Activated CD4-positive, alpha-beta T cell treated with anti-CD3 and anti-CD28 coated beads for 4 hours (primary cell): ENCODE data around the gene ZNF282.
A peak's percentile ranks its signal among the peaks of the same experiment; 100 is the strongest.

Source experiments
- DNase-seq, 2 donors: peaks; one replicate each; pipeline ENCODE4 v3.0.0-alpha.2; 2020

The ZNF282 gene

DNA sequence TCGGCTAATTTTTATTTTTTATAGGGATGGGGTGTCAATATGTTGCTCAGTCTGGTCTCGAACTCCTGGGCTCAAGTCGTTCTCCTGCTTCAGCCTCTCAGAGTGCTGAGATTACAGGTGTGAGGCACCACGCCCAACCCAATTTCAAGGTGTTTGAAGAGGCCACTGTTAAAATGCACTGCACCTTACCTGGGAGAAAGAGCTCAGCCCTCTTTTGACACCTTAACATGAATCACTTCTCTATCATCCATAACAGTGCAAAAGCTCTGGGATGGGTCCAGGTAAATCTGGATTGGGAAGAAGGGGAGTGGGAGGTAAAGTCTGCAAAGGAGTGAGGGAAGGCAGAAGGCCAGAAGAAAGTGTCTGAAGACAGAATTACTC is 557 bp upstream of the ZNF282 start:
- no peak for DNase-seq

DNA sequence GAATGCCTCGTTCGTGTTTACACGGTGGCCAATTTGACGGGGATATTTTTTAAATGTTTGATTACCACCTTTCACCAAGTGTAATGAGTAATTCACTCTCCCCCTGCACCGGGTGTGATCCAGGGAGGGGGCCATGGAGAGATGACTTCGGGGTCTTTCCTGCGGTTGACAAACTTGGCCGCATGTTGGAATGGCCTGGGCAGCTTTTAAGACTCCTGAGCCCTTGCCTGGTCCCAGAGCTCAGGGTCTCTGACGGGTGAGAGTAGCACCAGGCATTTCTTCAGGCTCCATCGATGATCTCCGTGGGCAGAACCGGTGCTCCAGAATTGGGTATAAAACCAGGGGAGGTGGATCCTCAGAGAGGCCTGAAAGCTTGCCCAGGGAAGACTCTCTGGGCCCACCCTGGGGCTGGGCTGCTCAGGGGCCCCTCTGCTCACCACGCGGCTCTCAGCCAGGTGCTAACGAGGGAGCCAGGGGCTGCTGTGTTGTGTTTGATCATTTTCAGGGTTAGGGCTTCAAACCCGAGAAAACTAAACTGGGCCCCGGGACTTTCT is 882 bp downstream of the ZNF282 start:
- peak in 1 of 2 donors; percentile 19 for DNase-seq

DNA sequence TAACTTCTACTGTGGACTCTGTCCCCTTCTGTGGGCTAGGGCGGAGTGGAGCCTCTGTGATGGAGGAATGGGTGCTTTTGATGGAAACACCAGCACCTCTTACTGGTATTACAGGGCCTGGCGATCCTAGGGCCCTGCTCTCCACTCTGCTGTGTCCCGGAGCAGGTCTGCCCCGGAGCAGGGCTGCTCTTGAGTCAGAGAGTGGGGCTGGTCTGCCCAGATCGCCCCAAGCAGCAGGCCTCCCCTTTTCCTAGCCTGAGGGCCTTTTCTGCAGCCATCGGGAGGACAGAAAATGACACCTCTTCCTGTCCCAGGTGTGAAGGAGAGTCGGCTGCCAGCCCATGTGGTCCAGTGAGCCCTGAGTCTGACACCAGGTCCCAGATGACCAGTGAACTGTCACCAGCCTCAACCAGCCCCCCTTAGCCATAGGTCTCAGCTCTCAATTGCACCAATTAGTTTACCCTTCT is 1.4 kb downstream of the ZNF282 start:
- DNase-seq: peak in 1 of 2 donors; percentile 5

DNA sequence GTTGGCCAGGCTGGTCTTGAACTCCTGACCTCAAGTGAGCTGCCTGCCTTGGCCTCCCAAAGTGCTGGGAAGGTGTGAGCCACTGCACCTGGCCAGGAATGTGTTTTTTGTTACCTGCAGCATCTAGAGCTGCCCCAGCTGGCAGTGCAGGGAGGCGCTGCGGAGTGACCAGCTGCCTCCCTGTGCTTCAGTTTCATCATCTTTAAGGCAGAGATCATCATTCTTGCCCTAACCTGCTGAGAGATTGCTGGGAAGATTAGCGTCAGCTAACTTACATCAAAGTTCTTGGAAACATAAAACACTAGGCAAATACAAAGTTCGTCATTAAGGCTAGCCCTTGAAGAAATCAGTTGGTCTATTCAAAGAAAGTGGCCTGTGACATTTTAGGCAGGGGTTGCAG is 2.3 kb downstream of the ZNF282 start:
- DNase-seq: no peak

DNA sequence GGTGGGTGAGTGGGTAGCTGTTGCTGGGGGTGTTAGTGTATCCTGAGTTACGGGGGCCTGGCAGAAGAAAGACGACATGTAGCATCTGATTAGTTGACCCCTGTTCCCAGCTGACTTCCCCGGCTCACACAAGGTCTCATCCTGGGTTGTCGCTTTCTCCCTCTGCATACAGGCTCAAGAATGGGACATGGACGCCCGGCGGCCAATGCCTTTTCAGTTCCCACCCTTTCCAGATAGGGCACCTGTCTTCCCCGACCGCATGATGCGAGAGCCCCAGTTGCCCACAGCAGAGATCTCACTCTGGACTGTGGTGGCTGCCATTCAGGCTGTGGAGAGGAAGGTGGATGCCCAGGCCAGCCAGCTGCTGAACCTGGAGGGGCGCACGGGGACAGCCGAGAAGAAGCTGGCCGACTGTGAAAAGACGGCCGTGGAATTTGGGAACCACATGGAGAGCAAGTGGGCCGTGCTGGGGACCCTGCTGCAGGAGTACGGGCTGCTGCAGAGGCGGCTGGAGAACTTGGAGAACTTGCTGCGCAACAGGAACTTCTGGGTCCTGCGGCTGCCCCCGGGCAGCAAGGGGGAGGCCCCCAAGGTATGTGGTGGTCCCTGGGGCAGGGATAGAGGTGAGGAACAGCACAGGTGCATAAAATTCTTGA is 2.9 kb downstream of the ZNF282 start:
- no peak for DNase-seq

DNA sequence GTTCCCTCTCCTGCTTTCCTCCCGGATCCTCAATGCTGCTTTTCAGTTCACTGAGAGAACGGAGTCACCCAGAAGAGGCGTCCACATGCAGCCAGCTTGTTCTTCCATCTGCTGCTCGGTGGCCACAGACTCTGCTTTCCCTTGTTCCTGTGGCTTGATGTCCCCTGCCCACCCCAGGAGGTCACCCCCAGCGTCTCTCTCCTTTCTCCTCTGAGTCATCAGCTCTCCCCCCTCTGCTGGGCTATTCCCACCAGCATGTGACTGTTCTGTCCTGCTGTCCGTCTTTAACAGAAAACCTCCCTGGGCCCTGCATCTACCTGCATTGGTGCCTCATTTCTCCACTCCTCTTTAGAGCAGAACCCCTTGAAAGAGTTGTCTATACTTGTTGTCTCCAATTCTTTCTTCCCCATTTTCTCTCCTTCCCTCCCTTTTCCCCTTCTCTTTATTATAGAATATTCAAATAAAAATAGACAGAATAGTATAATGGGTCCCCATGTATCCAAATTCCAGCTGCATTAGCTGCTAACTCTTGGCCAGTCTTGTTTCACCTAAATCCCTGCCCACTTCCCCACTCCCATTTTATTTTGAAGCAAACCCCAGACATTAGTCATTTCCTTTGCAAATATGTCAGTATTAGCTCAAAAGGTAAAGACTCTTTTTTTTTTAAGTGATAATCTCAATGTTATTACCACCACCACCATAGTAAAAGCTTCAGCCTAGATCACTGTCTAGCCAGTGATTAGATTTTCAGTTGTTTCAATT is 4.1 kb downstream of the ZNF282 start:
- no peak for DNase-seq

DNA sequence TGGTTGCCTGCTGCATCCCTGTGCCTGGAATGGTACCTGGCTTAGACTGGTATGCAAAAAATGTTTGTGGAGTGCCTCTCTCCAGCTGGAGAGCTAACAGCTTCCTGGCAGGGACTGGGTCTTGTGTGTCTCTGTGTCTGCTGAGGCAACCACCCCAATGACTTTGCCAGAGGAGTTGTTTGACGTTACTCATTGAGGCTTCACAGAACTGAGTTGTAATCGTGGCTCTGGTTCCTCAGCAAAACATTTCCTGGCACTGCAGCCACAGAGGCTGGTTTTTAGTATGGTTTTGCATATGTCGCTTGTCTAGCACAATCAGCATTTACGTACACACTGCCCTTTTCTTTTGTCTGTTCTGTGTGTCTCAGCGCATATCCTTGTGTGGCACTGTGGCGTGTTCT is 7.5 kb downstream of the ZNF282 start:
- DNase-seq: no peak

DNA sequence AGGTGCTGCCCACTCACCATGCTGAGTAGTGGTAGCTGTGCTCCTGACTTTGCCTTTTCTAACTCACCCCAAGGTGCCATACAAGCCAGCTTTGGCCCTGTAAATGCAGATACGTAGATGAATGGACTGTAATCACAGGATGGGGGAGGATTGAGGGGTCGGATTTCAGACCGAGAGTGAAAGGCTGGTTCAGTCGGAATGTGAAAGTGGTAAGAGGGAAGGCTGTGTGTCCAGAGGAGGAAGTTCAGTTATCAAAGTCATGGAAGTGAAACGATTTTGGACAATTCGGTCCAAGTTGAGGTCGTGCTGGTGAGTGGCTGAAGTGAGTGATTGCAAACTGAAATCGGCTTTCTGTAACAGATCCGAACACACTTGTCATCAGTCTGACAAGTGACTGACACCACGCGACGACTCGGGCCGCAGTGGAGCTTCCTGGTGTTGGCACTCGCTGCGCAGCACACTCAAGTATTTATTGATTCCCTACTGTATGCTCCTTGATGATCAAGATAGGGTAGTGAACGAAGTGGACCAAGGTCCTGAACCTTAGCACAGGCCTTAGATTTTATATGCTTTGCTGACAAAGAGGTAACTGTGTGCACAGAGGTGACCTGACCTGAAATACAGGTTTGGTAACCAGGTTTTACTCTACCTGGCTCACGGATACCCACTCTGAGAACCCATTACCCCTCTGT is 10.5 kb downstream of the ZNF282 start:
- DNase-seq: no peak

DNA sequence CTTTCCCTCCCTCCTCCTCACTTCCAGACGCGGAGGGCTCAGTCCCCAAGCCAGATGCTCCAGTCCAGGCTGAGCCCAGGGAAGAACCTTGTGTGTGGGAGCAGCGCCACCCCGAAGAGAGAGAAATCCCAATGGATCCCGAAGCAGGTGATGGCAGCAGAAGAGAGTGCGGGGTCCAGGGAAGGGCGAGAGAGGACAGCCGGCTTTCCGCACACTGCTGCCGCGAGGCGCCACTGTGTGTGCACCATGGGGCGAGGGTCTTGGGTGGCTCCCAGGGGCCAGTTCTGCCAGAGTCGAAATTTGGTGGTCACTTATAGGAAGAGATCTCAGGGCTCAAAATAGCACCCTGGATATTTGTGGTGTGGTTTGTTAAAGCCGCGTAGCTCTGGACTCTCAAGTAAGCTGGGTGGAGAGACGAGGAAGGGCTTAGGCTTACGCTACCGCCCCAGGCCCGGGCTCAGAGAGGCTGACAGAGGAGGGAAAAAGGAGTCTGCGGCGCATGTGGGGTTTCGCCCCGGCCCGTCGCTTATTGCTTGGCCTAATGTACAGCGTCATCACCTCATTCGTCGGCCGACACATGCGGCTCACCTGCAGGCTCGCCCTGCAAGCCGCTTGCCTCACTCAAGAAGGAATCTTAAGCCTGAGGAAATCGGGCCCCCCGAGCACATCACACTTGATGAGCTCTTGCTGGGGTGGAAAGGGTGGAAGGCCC is 12.1 kb downstream of the ZNF282 start:
- DNase-seq: no peak

DNA sequence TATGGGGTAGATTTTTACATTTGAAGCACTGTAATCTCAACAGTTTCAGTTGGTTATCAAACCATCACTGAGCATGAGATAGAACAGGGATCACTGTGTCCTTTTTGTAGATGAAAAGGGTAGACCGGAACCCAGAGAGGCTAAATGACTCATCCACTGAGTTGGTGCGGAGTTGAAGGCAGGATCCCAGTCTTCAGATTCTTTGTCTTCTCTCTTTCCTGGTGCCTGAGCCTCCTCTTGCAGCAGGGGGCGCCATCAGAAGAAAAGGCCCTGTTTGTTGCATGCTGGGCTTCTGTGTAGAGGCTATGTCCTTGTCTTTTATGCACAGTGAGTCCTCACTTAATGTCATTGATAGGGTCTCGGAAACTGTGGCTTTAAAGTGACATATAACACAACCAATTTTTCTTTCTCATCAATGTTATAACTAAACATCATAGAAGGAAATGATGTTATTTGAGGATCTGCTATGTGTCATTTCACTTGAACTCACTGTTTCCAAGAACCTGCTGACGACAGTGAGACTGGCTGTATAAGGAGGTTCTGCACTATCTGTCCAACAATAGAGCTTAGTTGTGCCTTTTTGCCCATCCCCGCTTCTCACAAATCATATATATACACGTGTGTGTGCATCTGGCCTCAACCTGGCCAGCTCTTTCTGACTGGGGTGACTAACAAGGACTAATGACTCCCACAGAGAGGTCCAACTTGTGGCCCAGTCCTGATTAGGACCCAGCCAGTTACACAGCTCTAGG is 14.3 kb downstream of the ZNF282 start:
- DNase-seq: peak; percentile 63 to 78

DNA sequence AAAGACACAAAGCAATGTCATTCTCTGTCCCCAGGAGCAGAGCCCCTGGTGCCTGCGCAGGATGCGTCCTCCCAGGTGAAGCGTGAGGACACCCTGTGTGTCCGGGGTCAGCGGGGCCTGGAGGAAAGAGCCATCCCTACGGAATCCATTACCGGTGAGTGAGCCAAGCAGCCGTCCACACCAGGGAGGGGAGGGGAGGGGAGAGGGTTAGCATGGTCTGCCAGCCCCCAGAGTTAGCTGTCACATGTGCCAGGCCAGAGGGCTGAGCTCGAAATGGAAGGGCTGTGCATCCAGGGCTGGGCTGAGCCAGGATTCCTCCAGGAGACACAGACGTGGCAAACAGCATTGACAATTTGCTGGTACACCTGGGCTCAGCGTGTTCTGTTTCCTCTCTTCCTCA is 15.2 kb downstream of the ZNF282 start:
- DNase-seq: no peak

DNA sequence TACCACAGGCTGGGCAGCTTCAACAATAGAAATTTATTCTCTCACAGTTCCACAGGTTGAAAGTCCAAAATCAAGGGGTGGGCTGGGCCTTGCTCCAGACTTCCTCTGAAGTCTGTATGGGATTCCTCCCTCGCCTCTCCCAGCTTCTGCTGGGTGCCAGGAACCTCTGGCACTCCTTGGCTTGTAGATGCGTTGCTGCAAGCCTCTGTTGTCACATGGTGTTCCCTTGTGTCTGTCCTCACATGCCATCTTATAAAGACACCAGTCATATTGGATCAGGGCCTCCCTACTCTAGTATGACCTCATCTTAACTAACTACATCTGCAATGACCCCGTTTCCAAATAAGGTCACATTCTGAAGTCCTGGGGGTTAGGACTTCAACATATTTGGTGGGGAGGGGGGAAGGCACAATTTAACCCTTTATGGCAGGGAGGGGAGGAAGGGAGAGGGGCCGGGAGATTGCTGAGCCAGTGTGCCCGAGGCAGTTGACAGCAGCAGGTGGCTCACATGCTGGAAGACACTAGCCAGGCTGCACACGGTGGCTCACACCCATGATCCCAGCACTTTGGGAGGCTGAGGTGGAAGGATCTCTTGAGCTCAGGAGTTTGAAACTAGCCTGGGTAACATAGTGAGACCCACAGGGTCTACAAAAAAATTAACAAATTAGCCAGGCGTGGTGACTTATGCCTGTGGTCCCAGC is 18.8 kb downstream of the ZNF282 start:
- DNase-seq: no peak

DNA sequence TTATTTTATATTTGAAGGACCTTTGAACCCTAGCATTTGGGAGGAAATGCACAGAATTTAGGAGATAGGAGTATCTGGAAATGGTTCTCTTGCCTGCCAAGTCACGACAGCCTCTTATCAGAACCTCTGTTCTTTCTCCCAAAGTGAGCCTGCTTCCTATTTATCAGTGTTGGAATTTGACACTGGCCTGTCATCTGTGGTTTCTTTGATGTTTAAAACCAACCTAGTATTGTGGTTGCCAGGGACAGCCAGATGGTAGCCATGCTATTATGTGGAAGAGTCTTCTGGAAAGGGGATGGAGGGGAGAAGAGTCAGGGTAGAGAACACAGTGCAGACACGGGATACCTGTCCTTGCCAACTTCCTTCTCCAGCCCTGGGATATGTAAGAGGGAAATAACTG is 21.1 kb downstream of the ZNF282 start:
- no peak for DNase-seq

DNA sequence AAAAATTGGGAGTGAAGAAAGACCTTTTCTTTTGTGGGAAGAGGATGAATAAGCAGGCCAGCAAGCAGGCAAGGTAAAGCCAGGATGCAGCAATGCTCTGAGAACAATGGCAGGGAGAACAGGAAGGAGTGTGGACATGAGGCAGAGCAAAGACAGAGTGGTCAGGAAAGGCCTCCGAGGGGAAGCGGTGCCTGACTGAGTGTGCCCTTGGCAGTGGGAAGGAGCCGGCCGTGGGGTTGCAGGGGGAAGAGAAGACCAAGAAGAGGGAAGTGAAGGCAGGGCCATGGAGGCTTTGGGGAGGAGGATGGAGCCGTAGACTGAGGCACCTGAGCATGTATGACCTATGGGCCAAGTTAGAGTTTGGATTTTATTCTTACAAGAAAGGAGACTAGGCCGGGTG is 22.2 kb downstream of the ZNF282 start:
- DNase-seq: no peak

DNA sequence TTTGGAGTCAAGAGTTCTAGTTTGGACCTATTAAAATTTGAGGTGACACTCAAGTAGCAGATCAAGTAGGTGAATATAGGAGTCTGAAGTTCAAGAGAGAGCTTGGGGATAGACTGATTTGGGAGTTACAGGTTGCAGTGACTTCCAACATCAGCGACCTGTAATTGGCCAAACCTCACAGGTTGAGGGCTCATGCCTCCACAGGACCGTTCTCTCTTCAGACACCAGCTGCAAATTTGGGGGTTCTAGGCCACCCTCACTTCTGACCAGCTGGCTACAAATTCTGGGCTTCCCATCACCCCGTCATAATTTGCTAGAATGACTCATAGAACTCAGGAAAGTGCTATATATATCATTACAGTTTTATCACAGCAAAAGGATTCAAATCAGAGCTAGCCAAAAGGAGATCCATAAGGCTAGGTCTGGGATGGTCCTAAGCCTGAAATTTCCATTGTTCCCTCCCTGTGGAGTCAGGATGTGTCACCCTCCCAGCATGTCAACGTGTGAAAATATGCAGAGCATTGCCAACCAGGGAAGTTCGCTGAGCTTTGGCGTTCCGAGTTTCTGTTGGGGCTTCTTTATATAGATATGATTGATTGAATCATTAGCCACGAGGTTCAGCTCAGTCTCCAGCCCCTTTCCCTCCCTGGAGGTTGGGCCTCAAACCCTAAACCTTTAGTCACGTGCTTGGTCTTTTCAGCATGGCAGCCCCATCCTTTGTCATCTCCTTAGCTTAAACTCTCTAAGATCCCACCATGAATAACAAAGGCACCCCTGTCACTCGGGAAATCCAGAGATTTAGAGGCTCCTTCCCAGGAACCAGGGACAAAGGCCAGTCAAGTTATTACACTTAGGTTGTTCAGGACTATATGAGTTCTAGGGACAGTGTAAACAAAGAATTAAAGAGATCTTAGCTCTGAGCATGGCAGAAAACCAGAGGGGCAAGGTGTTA is 23.4 kb downstream of the ZNF282 start:
- no peak for DNase-seq

DNA sequence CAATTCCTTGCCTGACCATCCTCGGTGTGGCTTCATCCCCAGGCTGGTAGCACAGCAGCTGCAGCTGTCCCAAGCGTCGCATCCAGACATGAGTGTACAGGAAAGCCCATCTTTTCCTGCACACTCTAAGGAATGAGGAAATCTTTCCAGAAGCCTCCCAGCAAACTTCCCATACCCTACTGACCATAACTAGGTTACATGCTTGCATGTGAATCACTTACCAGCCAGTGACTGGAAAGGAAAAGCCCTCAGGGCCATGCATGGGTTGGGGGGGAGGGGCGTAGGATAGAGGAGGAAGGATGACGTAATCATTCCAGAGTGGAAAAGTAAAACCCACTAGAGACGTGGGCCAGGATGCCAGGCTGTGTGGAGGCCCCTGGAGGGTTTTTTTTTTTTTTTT is 25.2 kb downstream of the ZNF282 start:
- no peak for DNase-seq

DNA sequence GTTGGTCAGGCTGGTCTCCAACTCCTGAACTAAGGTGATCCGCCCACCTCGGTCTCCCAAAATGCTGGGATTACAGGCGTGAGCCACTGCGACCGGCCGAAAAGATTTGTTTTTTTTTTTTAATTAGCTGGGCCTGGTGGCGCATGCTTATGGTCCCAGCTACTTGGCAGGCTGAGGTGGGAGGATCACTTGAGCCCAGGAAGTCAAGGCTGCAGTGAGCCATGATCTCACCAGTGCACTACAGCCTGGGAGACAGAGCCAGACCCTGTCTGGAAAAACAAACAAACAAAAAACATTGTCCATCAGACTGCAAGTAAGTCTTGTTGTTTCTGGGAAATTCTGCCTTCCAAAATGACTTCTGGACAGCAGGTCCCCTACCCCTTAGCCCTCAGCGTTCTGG is 27.8 kb downstream of the ZNF282 start:
- DNase-seq: no peak

DNA sequence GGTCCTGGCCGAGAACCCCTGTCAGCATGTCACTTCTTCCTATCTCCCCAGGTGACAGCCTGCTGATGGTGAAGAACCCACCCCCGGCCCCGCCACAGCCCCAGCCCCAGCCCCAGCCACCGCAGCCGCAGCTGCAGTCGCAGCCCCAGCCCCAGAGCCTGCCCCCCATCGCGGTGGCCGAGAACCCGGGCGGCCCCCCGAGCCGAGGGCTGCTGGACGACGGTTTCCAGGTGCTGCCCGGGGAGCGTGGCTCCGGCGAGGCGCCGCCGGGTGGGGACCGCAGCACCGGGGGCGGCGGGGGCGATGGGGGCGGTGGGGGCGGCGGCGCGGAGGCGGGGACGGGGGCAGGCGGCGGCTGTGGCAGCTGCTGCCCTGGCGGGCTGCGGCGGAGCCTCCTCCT is 28.4 kb downstream of the ZNF282 start:
- no peak for DNase-seq

DNA sequence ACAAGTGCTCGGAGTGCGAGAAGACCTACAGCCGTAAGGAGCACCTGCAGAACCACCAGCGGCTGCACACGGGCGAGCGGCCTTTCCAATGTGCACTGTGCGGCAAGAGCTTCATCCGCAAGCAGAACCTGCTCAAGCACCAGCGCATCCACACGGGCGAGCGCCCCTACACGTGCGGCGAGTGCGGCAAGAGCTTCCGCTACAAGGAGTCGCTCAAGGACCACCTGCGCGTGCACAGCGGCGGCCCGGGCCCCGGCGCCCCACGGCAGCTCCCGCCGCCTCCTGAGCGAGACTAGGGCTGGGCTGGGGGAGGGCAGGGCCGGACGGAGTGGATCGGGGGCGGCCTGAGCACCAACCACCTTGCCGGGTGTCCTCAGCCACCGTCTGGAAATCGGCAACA is 29.0 kb downstream of the ZNF282 start:
- DNase-seq: no peak

DNA sequence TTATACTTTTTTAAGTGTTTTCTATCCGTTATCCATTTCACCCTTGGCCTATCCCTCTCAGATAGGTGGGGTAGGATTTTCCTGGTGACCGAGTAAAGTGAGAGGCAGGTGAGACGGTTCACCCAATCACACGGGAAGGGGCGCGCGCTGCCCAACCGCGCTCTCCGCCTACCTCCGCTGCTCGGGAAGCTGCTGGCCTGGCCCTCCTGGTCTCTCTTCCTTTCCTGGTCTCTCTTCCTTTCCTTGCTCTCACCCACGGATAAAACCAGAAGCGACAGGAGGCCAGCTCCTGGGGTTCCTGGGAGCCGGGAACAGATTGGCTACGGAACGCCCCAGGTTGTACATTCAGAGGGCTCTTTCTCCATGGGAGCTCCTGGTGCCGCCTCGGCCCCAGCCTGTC is 29.8 kb downstream of the ZNF282 start:
- no peak for DNase-seq

DNA sequence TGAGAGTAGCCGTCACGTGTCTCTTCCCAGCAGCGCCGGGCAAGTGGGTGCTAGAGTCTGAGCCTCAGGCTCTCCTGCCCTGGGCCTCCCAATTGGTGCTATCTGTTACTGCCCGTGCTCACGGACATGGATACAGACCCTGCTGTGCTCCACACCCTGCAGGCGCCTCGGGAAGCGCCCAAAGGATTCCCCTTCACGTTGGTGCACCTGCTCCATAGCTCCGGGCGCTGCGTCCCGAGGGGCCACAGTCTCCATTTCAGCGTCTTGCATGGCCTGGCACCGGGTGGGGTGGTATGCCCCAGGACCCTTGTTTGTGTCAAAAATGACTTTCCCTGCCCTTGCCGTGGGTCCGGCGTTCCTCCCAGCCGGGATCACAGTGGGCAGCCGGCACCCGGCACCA is 30.3 kb downstream of the ZNF282 start:
- no peak for DNase-seq
